Liver (tissue), 9 donors: Measurements from ENCODE around the gene QKI. TPM values are rescaled to one million over a fixed set of nuclear protein-coding genes. Genes with fewer than 3 reads are reported as not detected.
A peak's percentile ranks its signal among the peaks of the same experiment; 100 is the strongest.

ENCODE experiments used
- DNase-seq: peaks from one replicate; pipeline ENCODE4 v3.0.0-alpha.2; 2017; ENCODE audit warnings: low spot score
- H3K27ac ChIP-seq, 2 donors: one replicate each; pipeline ENCODE4 v1.7.0; 2013; ENCODE audit warnings: inconsistent platforms in 2 of 2, low read length in 2 of 2, control low read depth in 1 of 2, low read depth in 1 of 2, mild to moderate bottlenecking in 1 of 2
- H3K27me3 ChIP-seq, 4 donors: one replicate each; pipeline versions ENCODE4 v1.6.1 to v1.7.0; 2013; ENCODE audit warnings: low read length in 3 of 4, inconsistent platforms in 1 of 4, mild to moderate bottlenecking in 1 of 4, moderate library complexity in 1 of 4; ENCODE audit not compliant: control insufficient read depth in 4 of 4, insufficient read depth in 4 of 4
- H3K36me3 ChIP-seq, 4 donors: one replicate each; pipeline versions ENCODE4 v1.6.1 to v1.7.0; 2013; ENCODE audit warnings: low read length in 3 of 4, mild to moderate bottlenecking in 3 of 4, low read depth in 1 of 4, moderate library complexity in 1 of 4; ENCODE audit not compliant: control insufficient read depth in 4 of 4, insufficient read depth in 3 of 4
- H3K4me1 ChIP-seq, 4 donors: one replicate each; pipeline versions ENCODE4 v1.6.1 to v1.7.0; 2013; ENCODE audit warnings: low read length in 3 of 4, mild to moderate bottlenecking in 3 of 4, moderate library complexity in 1 of 4; ENCODE audit not compliant: control insufficient read depth in 4 of 4, insufficient read depth in 4 of 4
- H3K4me3 ChIP-seq, 3 donors: one replicate each; pipeline versions ENCODE4 v1.6.1 to v1.7.0; 2013; ENCODE audit warnings: low read length in 3 of 3, control low read depth in 1 of 3, low read depth in 1 of 3, mild to moderate bottlenecking in 1 of 3
- H3K9ac ChIP-seq, 2 donors: one replicate each; pipeline ENCODE4 v1.7.0; 2013; ENCODE audit warnings: low read length in 2 of 2, mild to moderate bottlenecking in 2 of 2, moderate library complexity in 2 of 2, control low read depth in 1 of 2, low read depth in 1 of 2
- H3K9me3 ChIP-seq, 4 donors: one replicate each; pipeline versions ENCODE4 v1.6.1 to v1.7.0; 2013; ENCODE audit warnings: low read length in 3 of 4; ENCODE audit not compliant: control insufficient read depth in 4 of 4
- EGR1 ChIP-seq, 2 donors: IDR thresholded peaks; 2 replicates each; pipeline ENCODE4 v1.6.1; 2016 to 2018; ENCODE audit warnings: antibody characterized with exemption in 2 of 2, low read depth in 2 of 2
- FOXA1 ChIP-seq: IDR thresholded peaks from 2 replicates; pipeline ENCODE4 v1.6.1; 2016; ENCODE audit warnings: antibody characterized with exemption
- FOXA2 ChIP-seq: IDR thresholded peaks from 2 replicates; pipeline ENCODE4 v1.6.1; 2016; ENCODE audit warnings: antibody characterized with exemption
- GABPA ChIP-seq, 2 donors: IDR thresholded peaks in 1 of 2; conservative IDR thresholded peaks in 1 of 2; 2 replicates each; pipeline ENCODE4 v1.6.1; 2016; ENCODE audit warnings: antibody characterized with exemption in 2 of 2, mild to moderate bottlenecking in 1 of 2, moderate library complexity in 1 of 2
- HNF4A ChIP-seq, 2 donors: conservative IDR thresholded peaks; 2 replicates each; pipeline ENCODE4 v1.6.1; 2016; ENCODE audit warnings: antibody characterized with exemption in 2 of 2, mild to moderate bottlenecking in 2 of 2
- HNF4G ChIP-seq: IDR thresholded peaks from 2 replicates; pipeline ENCODE4 v1.6.1; 2016; ENCODE audit warnings: antibody characterized with exemption
- JUND ChIP-seq, 2 donors: IDR thresholded peaks; 2 replicates each; pipeline ENCODE4 v1.6.1; 2016; ENCODE audit warnings: antibody characterized with exemption in 2 of 2
- NR2F2 ChIP-seq: IDR thresholded peaks from 2 replicates; pipeline ENCODE4 v1.6.1; 2016; ENCODE audit warnings: antibody characterized with exemption
- RAD21 ChIP-seq, 2 donors: IDR thresholded peaks; 2 replicates each; pipeline ENCODE4 v1.6.1; 2016; ENCODE audit warnings: antibody characterized with exemption in 2 of 2, mild to moderate bottlenecking in 2 of 2
- RXRA ChIP-seq, 2 donors: IDR thresholded peaks; 2 replicates each; pipeline ENCODE4 v1.6.1; 2017 to 2018; ENCODE audit warnings: antibody characterized with exemption in 2 of 2, mild to moderate bottlenecking in 1 of 2
- SP1 ChIP-seq: IDR thresholded peaks from 2 replicates; pipeline ENCODE4 v1.6.1; 2018; ENCODE audit warnings: antibody characterized with exemption, mild to moderate bottlenecking
- TAF1 ChIP-seq: conservative IDR thresholded peaks from 2 replicates; pipeline ENCODE4 v1.6.1; 2016; ENCODE audit warnings: antibody characterized with exemption, mild to moderate bottlenecking
- YY1 ChIP-seq: IDR thresholded peaks from 2 replicates; pipeline ENCODE4 v1.6.1; 2016; ENCODE audit warnings: antibody characterized with exemption, mild to moderate bottlenecking
- WGBS: extraction: QIAGEN DNeasy Blood & Tissue Kit; methylation state at CpG from one replicate; pipeline ENCODE4 v1.1.7; 2013; 5-methylcytosine and 5-hydroxymethylcytosine counted together
- polyA plus RNA-seq, 2 donors: library from polyadenylated mRNA; stranded (reverse) in 1 of 2; unstranded in 1 of 2; fragments of 200-250 nt in 1 of 2; fragments of >200 nt in 1 of 2; fragmentation: Nextera tagmentation in 1 of 2; extraction: Ambion mirVana in 1 of 2; gene quantifications; one replicate each; pipeline versions ENCODE4 v1.2.1 to v1.2.3, GENCODE V29; 2013 to 2015
- total RNA-seq, 2 donors: library from RNA; depleted of rRNA; stranded (reverse); fragments of >200 nt; gene quantifications; one replicate each; pipeline ENCODE4 v1.2.3, GENCODE V29; 2014
- TF ChIP-seq, protein P1 (sequence below): IDR thresholded peaks from 2 replicates; pipeline ENCODE4 v1.6.1; 2016; ENCODE audit warnings: antibody characterized with exemption, mild to moderate bottlenecking
- TF ChIP-seq, protein P2 (sequence below): IDR thresholded peaks from 2 replicates; pipeline ENCODE4 v1.6.1; 2016; ENCODE audit warnings: antibody characterized with exemption
- TF ChIP-seq, protein P3 (sequence below): fragments of 150-350 bp; IDR thresholded peaks from 2 replicates; pipeline ENCODE4 v1.5.1; 2017; ENCODE audit warnings: improper control_type of control experiment, low read depth, low read length; ENCODE audit not compliant: missing input control
- TF ChIP-seq, protein P4 (sequence below): IDR thresholded peaks from 2 replicates; pipeline ENCODE4 v1.6.1; 2016; ENCODE audit warnings: antibody characterized with exemption
- TF ChIP-seq, protein P5 (sequence below): IDR thresholded peaks from 2 replicates; pipeline ENCODE4 v1.6.1; 2016; ENCODE audit warnings: antibody characterized with exemption
- donor health status: healthy.
- donor health status: healthy.
- donor health status: healthy.
- donor health status: healthy.
- donor health status: healthy.

Gene QKI
- total and polyA plus RNA-seq, 4 donors: 22.7 to 97.0 (median 56.3) TPM

DNA sequence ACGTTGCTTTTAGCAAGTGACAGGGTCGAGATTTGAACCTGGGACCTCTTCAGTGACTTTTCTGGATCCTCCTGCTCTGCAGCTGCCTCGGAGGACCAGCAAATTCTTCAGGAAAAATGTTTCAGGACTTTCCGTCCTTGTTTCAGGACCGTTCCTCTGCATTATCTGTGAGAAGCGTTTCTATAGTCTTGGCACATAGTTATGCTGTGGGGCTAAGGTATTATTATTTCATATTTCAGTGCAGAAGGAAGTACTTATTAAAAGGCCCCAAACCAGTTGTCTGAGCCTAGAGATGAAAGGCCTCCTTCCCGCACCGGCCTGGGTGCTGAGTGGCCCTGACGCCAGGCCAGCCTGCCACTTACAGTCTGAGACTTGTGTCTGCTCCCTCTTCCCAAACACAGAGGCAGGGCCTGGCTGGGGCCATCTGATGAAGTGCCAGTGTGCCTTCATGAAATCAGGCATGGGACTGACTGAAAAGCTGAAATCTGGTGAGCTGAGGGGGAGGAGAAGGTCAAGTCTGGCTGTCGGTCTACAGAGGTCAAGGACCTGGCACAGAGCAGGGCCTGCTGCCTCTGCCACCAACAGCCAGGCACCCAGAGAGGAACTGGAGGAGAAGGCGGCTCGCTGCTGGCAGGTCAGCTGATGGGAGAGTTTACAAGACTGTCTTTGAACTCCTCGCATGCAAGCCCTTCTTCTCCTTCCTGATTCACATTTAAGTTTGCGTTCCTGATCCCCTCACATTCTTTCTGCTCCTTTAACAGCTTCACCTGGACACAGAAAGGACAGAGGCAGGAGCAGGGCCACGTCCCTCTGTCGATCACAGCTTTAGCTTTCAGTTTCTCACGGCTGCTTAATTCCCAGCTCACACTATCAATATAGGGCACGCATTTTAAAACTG lies 8.9 kb upstream of the QKI start:
- Histone ChIP-seq H3K27ac (peak overlapping the region; percentile 76 to 95), H3K36me3 (no peaks in the 10 kb centered on the region), H3K4me1 (peaks cover 4 to 23% (median 13%) of the 10 kb centered on the region in 4 donors), H3K27me3 (no peaks in the 10 kb centered on the region), H3K9me3 (no peaks in the 10 kb centered on the region), H3K9ac (peak overlapping the region; percentile 86 to 93), H3K4me3 (peak overlapping the region; percentile 39 to 76 (median 65))
- no peak for TF ChIP-seq GABPA (IDR thresholded peaks at IDR 0.05 in 1 of 2, conservative IDR thresholded peaks at IDR 0.05 in 1 of 2)
- TF ChIP-seq, protein P1, sequence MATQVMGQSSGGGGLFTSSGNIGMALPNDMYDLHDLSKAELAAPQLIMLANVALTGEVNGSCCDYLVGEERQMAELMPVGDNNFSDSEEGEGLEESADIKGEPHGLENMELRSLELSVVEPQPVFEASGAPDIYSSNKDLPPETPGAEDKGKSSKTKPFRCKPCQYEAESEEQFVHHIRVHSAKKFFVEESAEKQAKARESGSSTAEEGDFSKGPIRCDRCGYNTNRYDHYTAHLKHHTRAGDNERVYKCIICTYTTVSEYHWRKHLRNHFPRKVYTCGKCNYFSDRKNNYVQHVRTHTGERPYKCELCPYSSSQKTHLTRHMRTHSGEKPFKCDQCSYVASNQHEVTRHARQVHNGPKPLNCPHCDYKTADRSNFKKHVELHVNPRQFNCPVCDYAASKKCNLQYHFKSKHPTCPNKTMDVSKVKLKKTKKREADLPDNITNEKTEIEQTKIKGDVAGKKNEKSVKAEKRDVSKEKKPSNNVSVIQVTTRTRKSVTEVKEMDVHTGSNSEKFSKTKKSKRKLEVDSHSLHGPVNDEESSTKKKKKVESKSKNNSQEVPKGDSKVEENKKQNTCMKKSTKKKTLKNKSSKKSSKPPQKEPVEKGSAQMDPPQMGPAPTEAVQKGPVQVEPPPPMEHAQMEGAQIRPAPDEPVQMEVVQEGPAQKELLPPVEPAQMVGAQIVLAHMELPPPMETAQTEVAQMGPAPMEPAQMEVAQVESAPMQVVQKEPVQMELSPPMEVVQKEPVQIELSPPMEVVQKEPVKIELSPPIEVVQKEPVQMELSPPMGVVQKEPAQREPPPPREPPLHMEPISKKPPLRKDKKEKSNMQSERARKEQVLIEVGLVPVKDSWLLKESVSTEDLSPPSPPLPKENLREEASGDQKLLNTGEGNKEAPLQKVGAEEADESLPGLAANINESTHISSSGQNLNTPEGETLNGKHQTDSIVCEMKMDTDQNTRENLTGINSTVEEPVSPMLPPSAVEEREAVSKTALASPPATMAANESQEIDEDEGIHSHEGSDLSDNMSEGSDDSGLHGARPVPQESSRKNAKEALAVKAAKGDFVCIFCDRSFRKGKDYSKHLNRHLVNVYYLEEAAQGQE: peak; percentile 30
- no peak for TF ChIP-seq HNF4G
- TF ChIP-seq FOXA2: no peak
- peak; percentile 81 for TF ChIP-seq SP1
- TF ChIP-seq JUND (IDR thresholded peaks at IDR 0.05): no peak
- peak; percentile 21 for TF ChIP-seq YY1
- TF ChIP-seq TAF1: peak; percentile 54
- peak; percentile 62 for TF ChIP-seq NR2F2
- TF ChIP-seq, protein P2, sequence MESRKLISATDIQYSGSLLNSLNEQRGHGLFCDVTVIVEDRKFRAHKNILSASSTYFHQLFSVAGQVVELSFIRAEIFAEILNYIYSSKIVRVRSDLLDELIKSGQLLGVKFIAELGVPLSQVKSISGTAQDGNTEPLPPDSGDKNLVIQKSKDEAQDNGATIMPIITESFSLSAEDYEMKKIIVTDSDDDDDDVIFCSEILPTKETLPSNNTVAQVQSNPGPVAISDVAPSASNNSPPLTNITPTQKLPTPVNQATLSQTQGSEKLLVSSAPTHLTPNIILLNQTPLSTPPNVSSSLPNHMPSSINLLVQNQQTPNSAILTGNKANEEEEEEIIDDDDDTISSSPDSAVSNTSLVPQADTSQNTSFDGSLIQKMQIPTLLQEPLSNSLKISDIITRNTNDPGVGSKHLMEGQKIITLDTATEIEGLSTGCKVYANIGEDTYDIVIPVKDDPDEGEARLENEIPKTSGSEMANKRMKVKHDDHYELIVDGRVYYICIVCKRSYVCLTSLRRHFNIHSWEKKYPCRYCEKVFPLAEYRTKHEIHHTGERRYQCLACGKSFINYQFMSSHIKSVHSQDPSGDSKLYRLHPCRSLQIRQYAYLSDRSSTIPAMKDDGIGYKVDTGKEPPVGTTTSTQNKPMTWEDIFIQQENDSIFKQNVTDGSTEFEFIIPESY: no peak
- TF ChIP-seq, protein P3, sequence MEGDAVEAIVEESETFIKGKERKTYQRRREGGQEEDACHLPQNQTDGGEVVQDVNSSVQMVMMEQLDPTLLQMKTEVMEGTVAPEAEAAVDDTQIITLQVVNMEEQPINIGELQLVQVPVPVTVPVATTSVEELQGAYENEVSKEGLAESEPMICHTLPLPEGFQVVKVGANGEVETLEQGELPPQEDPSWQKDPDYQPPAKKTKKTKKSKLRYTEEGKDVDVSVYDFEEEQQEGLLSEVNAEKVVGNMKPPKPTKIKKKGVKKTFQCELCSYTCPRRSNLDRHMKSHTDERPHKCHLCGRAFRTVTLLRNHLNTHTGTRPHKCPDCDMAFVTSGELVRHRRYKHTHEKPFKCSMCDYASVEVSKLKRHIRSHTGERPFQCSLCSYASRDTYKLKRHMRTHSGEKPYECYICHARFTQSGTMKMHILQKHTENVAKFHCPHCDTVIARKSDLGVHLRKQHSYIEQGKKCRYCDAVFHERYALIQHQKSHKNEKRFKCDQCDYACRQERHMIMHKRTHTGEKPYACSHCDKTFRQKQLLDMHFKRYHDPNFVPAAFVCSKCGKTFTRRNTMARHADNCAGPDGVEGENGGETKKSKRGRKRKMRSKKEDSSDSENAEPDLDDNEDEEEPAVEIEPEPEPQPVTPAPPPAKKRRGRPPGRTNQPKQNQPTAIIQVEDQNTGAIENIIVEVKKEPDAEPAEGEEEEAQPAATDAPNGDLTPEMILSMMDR: no peak
- TF ChIP-seq RXRA (IDR thresholded peaks at IDR 0.05): peak; percentile 83 to 92
- TF ChIP-seq, protein P4, sequence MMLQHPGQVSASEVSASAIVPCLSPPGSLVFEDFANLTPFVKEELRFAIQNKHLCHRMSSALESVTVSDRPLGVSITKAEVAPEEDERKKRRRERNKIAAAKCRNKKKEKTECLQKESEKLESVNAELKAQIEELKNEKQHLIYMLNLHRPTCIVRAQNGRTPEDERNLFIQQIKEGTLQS: no peak
- no peak for TF ChIP-seq FOXA1
- peak; percentile 37 to 61 for TF ChIP-seq RAD21 (IDR thresholded peaks at IDR 0.05)
- no peak for TF ChIP-seq EGR1 (IDR thresholded peaks at IDR 0.05; ENCODE audit: low read depth in 2 of 2)
- TF ChIP-seq, protein P5, sequence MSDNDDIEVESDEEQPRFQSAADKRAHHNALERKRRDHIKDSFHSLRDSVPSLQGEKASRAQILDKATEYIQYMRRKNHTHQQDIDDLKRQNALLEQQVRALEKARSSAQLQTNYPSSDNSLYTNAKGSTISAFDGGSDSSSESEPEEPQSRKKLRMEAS: no peak
- peak; percentile 47 to 52 for TF ChIP-seq HNF4A (conservative IDR thresholded peaks at IDR 0.05)
- 32% methylated on average over 18 of the region's 18 CpGs for WGBS
- no peak for DNase-seq
